ENCODE measurements around the gene PRM2. TPM values are rescaled to one million over a fixed set of nuclear protein-coding genes. Genes with fewer than 3 reads are reported as not detected.

Gene PRM2
- total RNA-seq, 1 experiment from 2014 or later, result not detected

DNA sequence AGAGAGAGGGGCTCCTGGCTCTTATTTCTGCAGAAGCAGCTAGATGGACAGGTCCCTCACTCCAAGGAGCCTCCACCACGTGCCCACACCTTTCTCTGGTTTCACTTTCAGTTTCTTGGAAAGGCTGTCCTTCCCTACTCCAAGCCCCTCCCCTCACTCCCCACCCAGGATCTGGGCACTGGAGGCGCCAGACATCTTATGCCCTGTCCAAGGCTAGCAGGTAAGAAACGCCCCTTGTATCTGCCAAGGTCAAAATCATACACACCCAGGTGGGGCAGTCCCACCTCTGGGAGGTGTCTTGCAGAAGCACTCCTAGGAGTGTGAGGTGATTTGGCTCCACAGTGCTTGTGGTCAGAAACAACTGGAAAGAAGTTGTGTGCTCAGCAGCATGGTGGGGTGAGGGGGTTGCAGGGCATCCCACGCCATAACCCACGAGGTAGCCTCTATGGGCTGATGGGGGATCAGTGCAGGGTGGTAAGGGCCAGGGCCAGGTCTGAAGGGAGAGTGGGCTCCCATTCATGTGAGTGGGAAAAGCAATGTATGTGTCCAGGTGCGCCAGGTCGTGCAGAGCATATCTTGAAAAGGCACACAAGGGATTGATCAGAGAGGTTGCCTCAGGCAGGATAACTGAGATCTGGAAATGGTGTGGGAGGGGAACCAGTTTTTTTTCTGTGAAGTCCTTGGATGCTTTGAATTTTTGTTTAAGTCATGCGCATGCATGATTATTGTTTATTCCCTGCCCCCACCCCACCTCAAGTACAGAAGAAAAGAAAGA, 36.6 kb upstream of the PRM2 start:
- Histone ChIP-seq H4K20me1 (ENCODE audit: control insufficient read depth, insufficient read depth, insufficient read length) (no peaks in the 10 kb centered on the region), H4K5ac (ENCODE audit: insufficient read length, low read depth, low read length) (peak overlapping the region; percentile 91), H2BK15ac (ENCODE audit: low read depth, low read length) (no peak overlapping the region), H3K4ac (ENCODE audit: low read depth, low read length) (no peak overlapping the region), H3K23me2 (ENCODE audit: insufficient read length, low read depth, low read length, poor library complexity, severe bottlenecking) (no peaks in the 10 kb centered on the region), H2BK120ac (ENCODE audit: low read depth, low read length, poor library complexity, severe bottlenecking) (no peak overlapping the region), H3K79me2 (ENCODE audit: insufficient read depth, low read length) (no peaks in the 10 kb centered on the region), H2BK12ac (ENCODE audit: insufficient read length, low read depth, low read length) (peak overlapping the region; percentile 47), H3K9me3 (ENCODE audit: control insufficient read depth, low read depth, low read length) (no peaks in the 10 kb centered on the region), H2BK20ac (ENCODE audit: low read depth, low read length, poor library complexity, severe bottlenecking) (no peak overlapping the region), H3K56ac (ENCODE audit: insufficient read length, low read depth, low read length) (no peak overlapping the region), H3K4me1 (ENCODE audit: insufficient read depth, low read length) (peaks cover 6% of the 10 kb centered on the region; the same call in 1 of the 2 replicates), H3K9ac (ENCODE audit: extremely low read depth, insufficient read length, low read length) (peak overlapping the region; percentile 34), H3K4me2 (ENCODE audit: insufficient read depth, insufficient read length, low read length) (peak overlapping the region; percentile 63), H2BK5ac (ENCODE audit: insufficient read length, low read length) (peak overlapping the region; percentile 93), H3K79me1 (ENCODE audit: insufficient read depth, low read depth, low read length, poor library complexity, severe bottlenecking) (no peaks in the 10 kb centered on the region), H3K23ac (ENCODE audit: insufficient read length, low read depth, low read length) (no peak overlapping the region), H3K18ac (ENCODE audit: insufficient read length, low read depth, low read length) (peak overlapping the region; percentile 90), H3K27me3 (ENCODE audit: insufficient read depth, low read length) (no peaks in the 10 kb centered on the region), H3K14ac (ENCODE audit: insufficient read depth, low read length) (peak overlapping the region; percentile 78), H4K8ac (replicated peaks; ENCODE audit: insufficient read length, low read depth, low read length) (peak overlapping the region; percentile 40), H2AK5ac (ENCODE audit: insufficient read length, low read length) (peak overlapping the region; percentile 57), H2AFZ (ENCODE audit: low read length) (no peak overlapping the region), H3K27ac (ENCODE audit: insufficient read length, low read depth, low read length) (peak overlapping the region; percentile 96), H4K91ac (ENCODE audit: insufficient read length, low read depth, low read length) (peak overlapping the region; percentile 63), H3T11ph (ENCODE audit: low read length) (no peak overlapping the region)
- peak overlapping the region; percentile 88 to 98 (median 90) for H3K27ac Mint-ChIP-seq
- no peaks in the 10 kb centered on the region for H3K27me3 Mint-ChIP-seq (ENCODE audit: low read depth)
- TF ChIP-seq, protein P1, sequence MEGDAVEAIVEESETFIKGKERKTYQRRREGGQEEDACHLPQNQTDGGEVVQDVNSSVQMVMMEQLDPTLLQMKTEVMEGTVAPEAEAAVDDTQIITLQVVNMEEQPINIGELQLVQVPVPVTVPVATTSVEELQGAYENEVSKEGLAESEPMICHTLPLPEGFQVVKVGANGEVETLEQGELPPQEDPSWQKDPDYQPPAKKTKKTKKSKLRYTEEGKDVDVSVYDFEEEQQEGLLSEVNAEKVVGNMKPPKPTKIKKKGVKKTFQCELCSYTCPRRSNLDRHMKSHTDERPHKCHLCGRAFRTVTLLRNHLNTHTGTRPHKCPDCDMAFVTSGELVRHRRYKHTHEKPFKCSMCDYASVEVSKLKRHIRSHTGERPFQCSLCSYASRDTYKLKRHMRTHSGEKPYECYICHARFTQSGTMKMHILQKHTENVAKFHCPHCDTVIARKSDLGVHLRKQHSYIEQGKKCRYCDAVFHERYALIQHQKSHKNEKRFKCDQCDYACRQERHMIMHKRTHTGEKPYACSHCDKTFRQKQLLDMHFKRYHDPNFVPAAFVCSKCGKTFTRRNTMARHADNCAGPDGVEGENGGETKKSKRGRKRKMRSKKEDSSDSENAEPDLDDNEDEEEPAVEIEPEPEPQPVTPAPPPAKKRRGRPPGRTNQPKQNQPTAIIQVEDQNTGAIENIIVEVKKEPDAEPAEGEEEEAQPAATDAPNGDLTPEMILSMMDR (conservative IDR thresholded peaks at IDR 0.05), result no peak
- H3K36me3 Mint-ChIP-seq (ENCODE audit: insufficient read depth in 1 of 3, low read depth in 3 of 3), result peaks cover 0 to 2% (median 0%) of the 10 kb centered on the region in 3 experiments; a peak in 1 of 7 replicates
- no CpG with 5 or more reads among the region's 8 CpGs for WGBS (ENCODE audit: extremely low coverage, insufficient read length, low lambda C conversion rate)
- peak overlapping the region; percentile 7 to 41; a peak in 2 of 5 replicates for H3K4me3 Mint-ChIP-seq
- peak; percentile 74 for DNase-seq
- no peaks in the 10 kb centered on the region for H3K9me3 Mint-ChIP-seq
- peaks cover 50 to 55% of the 10 kb centered on the region in 2 experiments for H3K4me1 Mint-ChIP-seq

All from H9 (cell line).